HUES48 (cell line): ENCODE measurements around the gene NTM.

Source experiments
- H3K27ac ChIP-seq: one replicate; pipeline ENCODE4 v1.7.0; 2013; ENCODE audit warnings: low read depth, low read length, inconsistent platforms
- H3K27me3 ChIP-seq: 2 replicates; pipeline ENCODE4 v1.6.1; 2013; ENCODE audit warnings: mild to moderate bottlenecking, low read length; ENCODE audit not compliant: control insufficient read depth, insufficient read depth
- H3K36me3 ChIP-seq: 2 replicates; pipeline ENCODE4 v1.6.1; 2013; ENCODE audit warnings: low read length; ENCODE audit not compliant: control insufficient read depth, insufficient read depth
- H3K4me1 ChIP-seq: 2 replicates; pipeline ENCODE4 v1.6.1; 2013; ENCODE audit warnings: mild to moderate bottlenecking, low read length; ENCODE audit not compliant: control insufficient read depth, insufficient read depth
- H3K4me3 ChIP-seq: 2 replicates; pipeline ENCODE4 v1.5.1; 2013; ENCODE audit warnings: mild to moderate bottlenecking, low read depth, low read length
- H3K9ac ChIP-seq: 2 replicates; pipeline ENCODE4 v1.6.1; 2013; ENCODE audit warnings: mild to moderate bottlenecking, low read depth, low read length, moderate library complexity
- H3K9me3 ChIP-seq: 2 replicates; pipeline ENCODE4 v1.6.1; 2013; ENCODE audit warnings: low read length; ENCODE audit not compliant: control insufficient read depth, insufficient read depth

The NTM gene

DNA sequence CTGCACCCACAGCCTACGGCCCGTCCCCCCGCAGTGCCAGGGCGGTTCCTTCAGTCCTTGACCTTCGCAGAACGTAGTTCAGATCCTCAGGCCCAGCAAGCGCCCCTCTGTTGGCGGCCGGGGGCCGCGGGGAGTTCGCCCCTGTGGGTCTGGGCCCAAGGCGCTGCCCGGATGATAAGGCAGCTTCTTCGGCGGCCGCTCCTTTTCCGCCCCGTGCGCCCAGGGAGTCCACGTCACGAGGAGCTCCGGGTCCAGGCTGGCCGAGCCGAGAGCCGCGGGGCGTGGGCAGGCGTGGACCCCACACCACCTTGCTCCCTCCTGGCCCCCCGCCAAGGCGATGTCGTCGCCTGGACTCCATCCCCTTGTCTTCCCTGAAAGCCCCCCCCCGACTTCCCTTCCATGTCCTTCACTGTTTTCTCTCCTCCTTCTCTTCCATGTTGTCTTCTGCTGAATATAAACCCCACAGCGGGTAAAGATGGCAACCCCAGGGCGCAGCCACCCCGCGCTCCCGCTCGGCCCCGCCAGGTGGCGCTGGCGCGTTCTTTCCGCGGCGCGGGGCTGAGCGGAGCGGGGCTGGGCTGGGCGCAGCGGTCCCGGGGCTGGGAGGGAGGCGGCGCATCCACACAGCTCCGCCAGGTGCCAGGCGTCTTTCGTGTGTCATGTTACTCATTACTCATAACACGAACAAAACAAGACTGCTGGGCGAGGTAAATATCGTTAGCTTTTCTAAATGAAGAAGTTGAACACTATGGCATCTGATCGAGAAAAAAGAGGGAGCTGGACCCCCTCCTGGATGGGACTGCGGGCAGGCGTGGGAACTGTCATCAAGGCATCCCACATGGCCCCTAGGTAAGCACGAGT, 321.0 kb downstream of the NTM start:
- no peak overlapping the region for H3K27ac ChIP-seq
- H3K9ac ChIP-seq, result no peak overlapping the region
- no peaks in the 10 kb centered on the region for H3K36me3 ChIP-seq
- peaks cover 51% of the 10 kb centered on the region for H3K27me3 ChIP-seq
- H3K4me1 ChIP-seq, result peaks cover 12% of the 10 kb centered on the region
- no peaks in the 10 kb centered on the region for H3K9me3 ChIP-seq
- no peak overlapping the region for H3K4me3 ChIP-seq

DNA sequence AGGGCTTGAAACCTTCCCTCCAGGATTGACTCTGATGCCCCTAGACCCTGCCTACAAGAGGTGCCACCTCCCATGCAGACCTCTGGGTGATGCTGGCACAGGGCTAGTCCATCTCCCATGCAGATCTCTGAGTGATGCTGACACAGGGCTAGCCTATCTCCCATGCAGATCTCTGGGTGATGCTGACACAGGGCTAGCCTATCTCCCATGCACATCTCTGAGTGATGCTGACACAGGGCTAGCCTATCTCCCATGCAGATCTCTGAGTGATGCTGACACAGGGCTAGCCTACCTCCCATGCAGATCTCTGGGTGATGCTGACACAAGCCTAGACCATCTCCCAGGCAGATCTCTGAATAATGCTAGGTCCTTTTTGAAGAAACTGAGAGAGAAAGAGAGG, 321.7 kb downstream of the NTM start:
- Histone ChIP-seq H3K27ac (no peak overlapping the region), H3K9ac (no peak overlapping the region), H3K9me3 (no peaks in the 10 kb centered on the region), H3K27me3 (peaks cover 51% of the 10 kb centered on the region), H3K4me1 (peaks cover 12% of the 10 kb centered on the region), H3K36me3 (no peaks in the 10 kb centered on the region), H3K4me3 (no peak overlapping the region)

DNA sequence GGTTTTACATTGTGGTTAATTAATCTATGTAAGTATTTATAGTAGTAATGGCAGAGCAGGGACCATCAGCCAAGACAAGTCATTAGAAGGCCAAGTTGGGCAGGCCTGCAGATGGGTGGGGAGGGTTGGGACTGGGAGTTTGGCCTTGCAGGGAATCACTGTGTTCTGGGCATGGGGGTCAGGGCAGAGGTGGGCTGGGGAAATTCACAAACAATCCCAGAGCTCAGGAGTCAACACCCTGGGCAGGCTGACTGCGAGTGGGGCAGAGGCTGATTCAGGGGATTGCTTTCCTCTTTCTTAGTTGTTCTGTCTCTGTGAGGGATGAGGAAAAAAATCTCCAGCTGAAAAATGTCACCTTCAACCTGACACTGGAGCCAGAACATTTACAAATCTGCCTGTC, 322.5 kb downstream of the NTM start:
- Histone ChIP-seq H3K4me1 (peaks cover 12% of the 10 kb centered on the region), H3K27ac (no peak overlapping the region), H3K9ac (no peak overlapping the region), H3K4me3 (no peak overlapping the region), H3K36me3 (no peaks in the 10 kb centered on the region), H3K9me3 (no peaks in the 10 kb centered on the region), H3K27me3 (peaks cover 51% of the 10 kb centered on the region)

DNA sequence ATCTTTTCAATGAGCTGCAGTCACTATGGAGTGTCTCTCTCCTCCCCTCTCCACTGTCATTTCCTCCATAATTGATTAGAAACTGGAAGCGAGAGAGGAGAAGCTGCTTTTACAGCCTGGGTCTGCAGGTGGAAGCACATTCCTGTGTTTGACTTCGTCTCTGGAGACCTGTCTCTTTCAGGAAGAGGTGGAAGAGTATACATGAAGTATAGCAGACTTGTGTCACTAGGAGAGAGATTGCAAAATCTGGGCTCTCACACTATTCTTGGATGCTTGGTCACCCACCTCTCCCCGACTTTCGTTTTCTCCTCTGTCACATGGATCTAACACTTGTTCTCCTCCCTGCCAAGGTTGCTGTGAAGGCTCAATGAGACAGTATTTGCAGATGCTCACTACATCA, 323.3 kb downstream of the NTM start:
- H3K9ac ChIP-seq, result no peak overlapping the region
- peaks cover 8% of the 10 kb centered on the region for H3K4me1 ChIP-seq
- no peaks in the 10 kb centered on the region for H3K9me3 ChIP-seq
- H3K27ac ChIP-seq, result no peak overlapping the region
- no peaks in the 10 kb centered on the region for H3K36me3 ChIP-seq
- no peak overlapping the region for H3K4me3 ChIP-seq
- H3K27me3 ChIP-seq, result peaks cover 45% of the 10 kb centered on the region

DNA sequence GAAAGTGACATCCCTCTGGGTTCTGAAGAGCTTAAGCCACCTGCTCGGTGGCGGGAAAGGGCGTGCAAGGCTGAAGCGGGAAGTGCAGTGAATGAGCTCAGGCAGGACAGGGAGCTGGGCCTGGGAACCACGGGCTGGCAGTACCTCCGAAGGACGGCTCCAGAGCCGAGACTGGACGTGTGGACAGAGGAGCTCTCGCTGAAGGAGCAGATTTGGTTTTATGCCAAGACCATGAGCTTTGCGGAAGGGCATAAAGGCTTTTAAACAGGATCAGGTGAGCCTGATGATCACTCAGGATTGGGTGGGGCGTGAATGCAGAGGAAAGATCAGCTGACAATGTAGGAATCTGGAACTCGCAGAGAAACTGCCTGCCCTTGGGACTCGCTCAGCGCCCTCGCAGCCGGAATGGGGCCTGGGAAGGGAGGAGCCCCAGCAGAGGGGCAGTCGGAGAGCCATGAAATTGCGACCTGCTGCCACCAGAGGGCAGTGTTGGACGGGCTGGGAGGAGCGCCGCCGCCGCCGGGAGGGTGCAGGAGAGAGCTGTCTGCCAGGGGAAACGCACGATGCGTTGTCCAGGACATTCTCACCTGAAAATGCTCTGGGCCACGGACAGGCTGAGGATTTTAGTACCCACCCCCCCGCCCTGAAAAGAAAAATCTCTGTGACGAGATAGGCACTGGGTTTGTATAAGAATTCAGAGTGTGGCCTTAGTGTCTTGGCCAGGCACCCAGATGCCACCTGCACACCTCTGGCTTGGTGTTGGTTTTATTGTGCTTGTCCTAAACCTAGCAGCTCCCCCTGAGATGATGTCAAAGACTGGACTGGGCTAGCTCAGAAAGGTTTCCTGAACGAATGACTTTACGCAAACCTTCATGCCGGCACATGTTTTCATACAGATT, 324.4 kb downstream of the NTM start:
- H3K27me3 ChIP-seq, result peaks cover 43% of the 10 kb centered on the region
- no peaks in the 10 kb centered on the region for H3K9me3 ChIP-seq
- H3K27ac ChIP-seq, result no peak overlapping the region
- H3K9ac ChIP-seq, result 0 out of 2 replicates have a peak overlapping the region, but pooled peaks have one; percentile 3
- no peaks in the 10 kb centered on the region for H3K36me3 ChIP-seq
- peak overlapping the region; percentile 20 for H3K4me3 ChIP-seq
- peaks cover 8% of the 10 kb centered on the region for H3K4me1 ChIP-seq

DNA sequence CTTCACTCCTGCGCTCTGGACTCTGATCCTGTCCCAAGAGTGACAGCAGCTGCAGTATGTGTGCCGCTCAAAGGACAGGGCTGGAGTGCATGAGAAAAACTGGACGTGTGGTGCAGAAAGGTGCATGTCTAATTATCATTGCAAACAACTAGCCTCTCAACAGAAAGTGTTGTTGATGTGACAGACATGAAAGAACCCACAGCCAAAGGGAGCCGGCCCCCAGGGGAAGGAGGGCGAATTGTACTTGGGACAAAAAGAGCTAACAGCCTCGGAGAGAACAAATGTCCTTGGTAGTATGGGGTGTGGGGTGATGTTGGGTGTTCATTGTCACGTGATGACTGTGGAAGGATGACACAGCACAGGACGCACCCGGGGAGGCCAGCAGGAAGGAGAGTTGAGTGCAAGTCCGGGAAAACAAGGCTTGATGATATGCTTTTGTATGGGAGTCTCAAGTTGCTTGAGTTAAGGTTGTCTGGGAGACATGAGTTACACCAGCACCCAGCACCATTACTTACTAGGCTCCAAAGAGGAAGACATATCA, 325.5 kb downstream of the NTM start:
- Histone ChIP-seq H3K4me1 (peaks cover 8% of the 10 kb centered on the region), H3K9me3 (no peaks in the 10 kb centered on the region), H3K4me3 (no peak overlapping the region), H3K27ac (no peak overlapping the region), H3K36me3 (no peaks in the 10 kb centered on the region), H3K9ac (no peak overlapping the region), H3K27me3 (peaks cover 43% of the 10 kb centered on the region)

DNA sequence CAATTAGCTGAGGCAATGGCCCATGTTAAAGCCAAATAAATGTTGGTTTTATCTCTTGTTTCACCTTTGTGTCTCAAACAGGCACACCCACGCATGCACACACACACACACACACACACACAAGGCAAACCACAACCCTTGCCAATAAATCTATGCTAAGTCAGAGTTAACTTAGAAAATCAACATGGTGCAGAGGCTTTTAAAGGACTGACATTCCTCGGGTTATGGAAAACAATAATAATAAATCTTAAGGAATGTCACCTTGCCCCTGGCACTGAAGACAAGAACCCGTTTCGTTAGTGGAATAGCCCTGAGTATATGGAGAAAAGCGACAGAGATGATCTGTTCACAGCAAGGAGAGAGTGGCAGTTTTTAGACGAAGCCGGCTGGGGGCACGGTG, 326.3 kb downstream of the NTM start:
- Histone ChIP-seq H3K9me3 (no peaks in the 10 kb centered on the region), H3K36me3 (no peaks in the 10 kb centered on the region), H3K4me1 (peaks cover 8% of the 10 kb centered on the region), H3K9ac (no peak overlapping the region), H3K27me3 (peaks cover 42% of the 10 kb centered on the region), H3K27ac (no peak overlapping the region), H3K4me3 (no peak overlapping the region)

DNA sequence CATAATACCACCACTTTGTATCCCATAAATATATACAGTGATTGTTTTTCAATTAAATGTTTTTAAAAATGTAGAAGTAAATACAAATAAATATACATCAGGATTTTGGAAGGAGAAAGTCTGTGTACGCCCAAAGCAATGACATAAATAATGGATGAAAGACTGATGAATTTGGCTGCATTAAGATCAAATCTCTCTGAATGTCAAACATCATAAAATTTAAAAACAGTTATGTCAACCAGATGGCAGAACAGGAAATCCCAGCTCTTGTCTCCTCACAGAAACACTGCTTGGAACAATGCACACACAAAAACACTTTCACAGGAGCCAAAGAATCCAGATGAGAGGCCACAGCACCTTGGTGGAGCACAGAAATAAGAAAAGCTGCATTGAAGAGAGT, 332.9 kb downstream of the NTM start:
- H3K27me3 ChIP-seq, result no peaks in the 10 kb centered on the region
- no peak overlapping the region for H3K9ac ChIP-seq
- no peak overlapping the region for H3K27ac ChIP-seq
- H3K36me3 ChIP-seq, result no peaks in the 10 kb centered on the region
- 0 out of 2 replicates have a peak, but pooled peaks cover 4% of the 10 kb centered on the region for H3K9me3 ChIP-seq
- H3K4me1 ChIP-seq, result no peaks in the 10 kb centered on the region
- H3K4me3 ChIP-seq, result no peak overlapping the region

DNA sequence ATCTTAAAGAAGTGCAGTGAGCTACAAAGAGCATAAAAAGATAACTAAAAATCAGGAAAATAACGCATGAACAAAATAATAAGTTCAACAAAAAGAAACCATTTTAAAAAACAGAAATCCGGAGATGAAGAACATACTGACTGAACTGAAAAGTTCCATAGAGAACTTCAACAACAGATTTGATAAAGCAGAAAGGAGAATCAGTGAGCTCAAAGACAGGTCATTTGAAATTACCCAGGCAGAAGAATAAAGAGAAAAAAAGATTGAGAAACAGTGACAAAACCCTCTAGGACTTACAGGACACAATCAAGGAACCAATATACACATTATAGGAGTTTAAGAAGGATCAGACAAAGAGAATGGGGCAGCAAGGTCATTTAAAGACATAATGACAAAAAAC, 334.3 kb downstream of the NTM start:
- H3K27ac ChIP-seq, result no peak overlapping the region
- H3K4me1 ChIP-seq, result no peaks in the 10 kb centered on the region
- H3K27me3 ChIP-seq, result no peaks in the 10 kb centered on the region
- H3K9me3 ChIP-seq, result 0 out of 2 replicates have a peak, but pooled peaks cover 4% of the 10 kb centered on the region
- H3K36me3 ChIP-seq, result no peaks in the 10 kb centered on the region
- H3K9ac ChIP-seq, result no peak overlapping the region
- no peak overlapping the region for H3K4me3 ChIP-seq

DNA sequence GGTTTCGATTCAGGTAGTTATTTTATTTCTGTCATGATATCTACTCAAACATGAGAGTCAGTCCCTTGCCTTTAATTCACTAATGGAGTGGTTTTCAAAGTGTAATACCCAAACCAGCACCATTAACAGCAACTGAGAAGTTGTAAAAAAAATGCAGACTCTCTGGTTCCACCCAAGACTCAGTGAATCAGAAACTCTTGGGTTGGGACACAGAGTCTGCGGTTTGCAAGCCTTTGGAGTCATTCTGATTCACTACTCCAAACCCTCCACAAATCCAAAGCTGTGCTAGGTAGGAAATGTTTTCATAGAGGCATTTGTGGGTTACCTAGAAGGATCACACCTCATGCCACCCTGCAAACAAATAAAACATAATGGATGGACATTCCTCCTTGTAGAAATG, 340.1 kb downstream of the NTM start:
- H3K9me3 ChIP-seq, result no peaks in the 10 kb centered on the region
- no peaks in the 10 kb centered on the region for H3K36me3 ChIP-seq
- H3K9ac ChIP-seq, result no peak overlapping the region
- H3K4me1 ChIP-seq, result no peaks in the 10 kb centered on the region
- no peak overlapping the region for H3K4me3 ChIP-seq
- H3K27me3 ChIP-seq, result no peaks in the 10 kb centered on the region
- no peak overlapping the region for H3K27ac ChIP-seq

DNA sequence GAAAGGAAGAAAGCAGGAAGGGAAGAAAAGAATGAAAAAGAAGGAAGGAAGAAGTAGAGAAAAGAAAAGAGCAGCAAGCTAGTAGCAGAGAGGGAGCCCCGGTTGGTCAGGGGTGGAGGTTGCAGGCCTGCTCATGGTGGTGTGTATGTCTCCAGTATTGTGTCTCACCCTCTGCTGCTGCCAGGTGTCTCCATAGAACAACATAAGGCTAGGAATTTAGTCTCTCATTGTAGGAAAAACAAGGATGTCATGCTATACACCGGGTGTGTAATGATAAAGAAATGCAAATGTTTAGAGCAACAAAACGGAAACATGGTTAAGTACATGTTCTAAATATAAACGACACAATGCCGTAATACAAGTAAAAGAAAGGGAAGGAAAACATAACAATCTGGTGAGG, 342.5 kb downstream of the NTM start:
- Histone ChIP-seq H3K27me3 (no peaks in the 10 kb centered on the region), H3K9me3 (no peaks in the 10 kb centered on the region), H3K4me1 (no peaks in the 10 kb centered on the region), H3K9ac (no peak overlapping the region), H3K27ac (no peak overlapping the region), H3K36me3 (no peaks in the 10 kb centered on the region), H3K4me3 (no peak overlapping the region)
